CD4-positive, alpha-beta T cell treated with Interferon alpha-2 for 1 hour (primary cell): ENCODE data around the gene POLA1.

Experiments used
- DNase-seq, 2 donors: peaks; one replicate each; pipeline ENCODE4 v3.0.0-alpha.2; 2020 to 2022

POLA1 gene

GRCh38 chrX:24877854-24878650 lies 184.3 kb downstream of the POLA1 start:
- no peak for DNase-seq

- no peak for DNase-seq
Measured at GRCh38 chrX:24879679-24880078, 186.0 kb downstream of the POLA1 start.

GRCh38 chrX:24886916-24887315 lies 193.2 kb downstream of the POLA1 start:
- no peak for DNase-seq

GRCh38 chrX:24890677-24891076 lies 197.0 kb downstream of the POLA1 start:
- no peak for DNase-seq

- no peak for DNase-seq
Measured at GRCh38 chrX:24899391-24899790, 205.7 kb downstream of the POLA1 start.

- DNase-seq = no peak
Measured at GRCh38 chrX:24900234-24900633, 206.5 kb downstream of the POLA1 start.

- DNase-seq = no peak
Measured at GRCh38 chrX:24902806-24903205, 209.1 kb downstream of the POLA1 start.

GRCh38 chrX:24918715-24919114 lies 225.0 kb downstream of the POLA1 start:
- DNase-seq = no peak

- no peak for DNase-seq
Measured at GRCh38 chrX:24920769-24921168, 227.1 kb downstream of the POLA1 start.

GRCh38 chrX:24925430-24925829 lies 231.7 kb downstream of the POLA1 start:
- no peak for DNase-seq

- DNase-seq = no peak
Measured at GRCh38 chrX:24927372-24927771, 233.7 kb downstream of the POLA1 start.

GRCh38 chrX:24928114-24928513 lies 234.4 kb downstream of the POLA1 start:
- no peak for DNase-seq

- no peak for DNase-seq
Measured at GRCh38 chrX:24934279-24934678, 240.6 kb downstream of the POLA1 start.

- DNase-seq = no peak
Measured at GRCh38 chrX:24945009-24945408, 251.3 kb downstream of the POLA1 start.

GRCh38 chrX:24946369-24946768 lies 252.7 kb downstream of the POLA1 start:
- no peak for DNase-seq

GRCh38 chrX:24954732-24955131 lies 261.0 kb downstream of the POLA1 start:
- no peak for DNase-seq

- no peak for DNase-seq
Measured at GRCh38 chrX:24955372-24955930, 261.7 kb downstream of the POLA1 start.

GRCh38 chrX:24956828-24957227 lies 263.1 kb downstream of the POLA1 start:
- no peak for DNase-seq

GRCh38 chrX:24961809-24962208 lies 268.1 kb downstream of the POLA1 start:
- no peak for DNase-seq

- no peak for DNase-seq
Measured at GRCh38 chrX:24963823-24964222, 270.1 kb downstream of the POLA1 start.

- DNase-seq = no peak
Measured at GRCh38 chrX:24965372-24965771, 271.7 kb downstream of the POLA1 start.

- no peak for DNase-seq
Measured at GRCh38 chrX:24969812-24970211, 276.1 kb downstream of the POLA1 start.

- no peak for DNase-seq
Measured at GRCh38 chrX:24979081-24979480, 285.4 kb downstream of the POLA1 start.

GRCh38 chrX:24981030-24981429 lies 287.3 kb downstream of the POLA1 start:
- no peak for DNase-seq
